Stimulated activated naive CD4-positive, alpha-beta T cell (primary cell): Measurements from ENCODE around the gene RALGAPA1.
"Not testable (repeated sequence)": the region's sequence is repeated elsewhere in the genome, so short reads cannot be mapped to it uniquely, and the experiment has no call there.

Experiments
- DNase-seq, 6 experiments: peaks; one replicate each; lab custom pipeline; 2025; lab: John Stamatoyannopoulos, UW

Gene RALGAPA1

DNA sequence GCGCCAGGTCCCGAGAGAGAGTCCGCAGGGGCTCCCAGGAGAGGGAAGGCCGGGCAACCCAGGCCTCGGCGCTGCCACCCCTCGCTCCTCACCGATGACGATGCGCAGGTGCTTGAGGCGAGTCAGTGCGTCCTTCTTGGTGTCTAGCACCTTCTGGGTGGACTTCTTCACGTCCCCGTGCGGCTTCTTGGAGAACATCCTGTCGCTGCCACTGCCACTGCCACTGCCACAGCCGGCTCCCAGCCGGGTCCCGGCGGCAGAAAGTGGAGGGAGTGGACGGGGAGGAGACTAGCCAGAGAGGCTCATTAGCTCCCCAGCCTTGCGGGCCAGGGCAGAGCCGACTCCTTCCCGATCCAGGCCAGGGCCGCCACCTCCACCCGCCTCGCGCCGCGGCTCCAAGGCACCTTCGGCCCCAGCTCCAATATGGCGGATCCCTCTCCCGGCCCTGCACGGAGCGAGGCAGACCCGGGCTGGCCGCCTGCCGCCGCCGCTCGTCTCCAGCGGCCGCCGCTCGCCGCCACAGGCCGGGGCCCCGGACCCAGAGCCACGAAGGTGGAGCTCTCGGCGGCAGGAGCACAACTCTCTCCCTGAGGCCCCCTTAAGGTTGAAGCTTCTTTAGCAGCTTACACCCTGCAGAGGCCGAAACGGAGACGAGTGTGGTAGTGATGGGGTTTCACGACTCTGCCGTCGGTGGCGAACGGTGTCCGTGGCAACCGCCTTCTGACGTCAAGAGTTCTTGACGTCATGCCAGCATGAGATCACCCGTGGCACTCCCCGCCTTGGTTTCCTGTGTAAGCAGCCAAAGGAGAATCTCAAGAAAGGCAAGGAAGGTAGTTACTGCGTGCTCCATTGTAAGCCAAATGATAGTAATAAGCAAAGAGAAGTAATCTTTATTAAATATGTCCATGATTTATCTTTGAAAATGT, at the start of gene RALGAPA1:
Gene RALGAPA1 (minus strand): TSS at position 658 of the 926 bp plus-strand sequence. CDS start 460 bp downstream, at position 198.
- peak; percentile 88 to 97 (median 94) for DNase-seq

DNA sequence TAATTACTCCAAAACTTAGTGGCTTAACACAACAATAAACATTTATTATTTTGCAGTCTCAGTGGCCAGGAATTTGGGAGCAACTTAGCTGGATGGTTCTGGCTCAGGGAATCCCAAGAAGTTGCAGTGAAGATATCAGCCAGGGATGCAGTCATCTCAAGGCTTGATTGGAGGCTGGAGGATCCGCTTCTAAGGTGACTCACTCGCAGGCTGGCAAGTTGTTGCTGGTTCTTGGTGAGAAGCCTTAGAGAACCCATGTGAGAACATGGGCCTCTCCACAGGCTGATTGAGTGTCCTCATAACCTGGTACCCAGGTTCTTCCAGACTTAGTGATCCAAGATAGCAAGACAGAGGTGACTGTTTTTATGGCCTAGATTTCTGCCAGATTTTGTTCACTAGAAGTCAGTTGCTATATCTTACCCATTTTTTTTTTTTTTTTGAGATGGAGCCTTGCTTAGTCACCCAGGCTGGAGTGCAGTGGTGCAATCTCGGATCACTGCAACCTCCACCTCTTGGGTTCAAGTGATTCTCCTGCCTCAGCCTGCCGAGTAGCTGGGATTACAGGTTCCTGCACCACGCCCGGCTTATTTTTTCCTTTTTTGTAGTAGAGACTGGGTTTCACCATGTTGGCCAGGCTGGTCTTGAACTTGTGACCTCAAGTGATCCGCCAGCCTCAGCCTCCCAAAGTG, 49.6 kb upstream of the RALGAPA1 start:
- DNase-seq = no peak

DNA sequence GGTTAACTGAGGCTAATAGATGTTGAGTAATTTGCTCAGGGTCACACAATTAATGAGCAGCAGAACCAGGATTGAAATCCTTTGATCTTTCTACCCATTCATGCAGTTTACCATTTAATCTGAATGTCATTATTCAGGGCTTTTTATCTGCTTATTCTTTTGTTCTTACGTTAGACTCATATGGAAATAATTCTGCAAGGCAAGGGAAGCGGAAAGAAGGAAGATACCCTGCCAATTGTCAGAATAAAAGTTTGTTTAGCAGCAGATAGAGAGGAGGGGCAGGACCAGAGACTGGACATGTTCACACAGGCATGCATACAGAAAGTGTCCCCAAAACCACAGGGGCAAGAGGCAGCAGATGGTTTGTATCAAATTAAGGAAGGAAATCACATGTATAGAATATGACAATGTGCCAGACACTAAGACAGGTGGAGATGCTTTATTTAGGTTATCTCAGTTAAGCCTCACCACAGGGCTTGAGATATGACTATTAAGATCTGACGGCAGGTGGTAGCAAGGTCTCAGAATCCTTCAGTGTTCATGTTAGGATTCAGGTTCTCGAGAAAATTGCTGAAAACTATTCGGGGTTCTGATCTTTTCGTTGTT, 46.9 kb upstream of the RALGAPA1 start:
- no peak for DNase-seq

DNA sequence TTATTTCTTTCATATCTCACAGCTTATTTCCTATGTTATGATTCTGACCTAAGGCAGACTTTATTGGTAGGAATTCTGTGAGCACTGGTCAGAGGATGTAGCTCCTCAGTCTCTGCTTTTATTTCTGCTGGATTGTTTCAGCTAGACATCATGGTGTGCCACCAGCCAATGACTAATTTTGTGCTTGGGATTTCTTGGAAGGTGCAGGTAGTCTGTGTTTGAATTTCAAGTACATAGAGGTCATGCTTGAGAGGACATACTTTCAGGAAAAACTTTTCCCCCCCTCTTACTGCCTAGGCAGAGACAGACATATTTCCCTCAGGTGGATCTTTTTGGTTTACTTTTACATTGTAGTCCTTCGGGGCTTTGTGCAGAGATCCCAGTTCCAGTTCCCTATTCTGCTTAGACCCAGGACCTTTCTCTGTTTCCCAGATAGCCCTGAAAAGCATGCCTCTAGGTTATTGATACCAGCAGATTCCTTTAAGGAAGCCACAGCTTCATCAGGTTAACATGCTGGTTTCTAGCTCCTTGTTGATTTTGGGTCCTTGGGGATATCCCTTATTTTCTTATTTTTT, 45.7 kb upstream of the RALGAPA1 start:
- no peak for DNase-seq

DNA sequence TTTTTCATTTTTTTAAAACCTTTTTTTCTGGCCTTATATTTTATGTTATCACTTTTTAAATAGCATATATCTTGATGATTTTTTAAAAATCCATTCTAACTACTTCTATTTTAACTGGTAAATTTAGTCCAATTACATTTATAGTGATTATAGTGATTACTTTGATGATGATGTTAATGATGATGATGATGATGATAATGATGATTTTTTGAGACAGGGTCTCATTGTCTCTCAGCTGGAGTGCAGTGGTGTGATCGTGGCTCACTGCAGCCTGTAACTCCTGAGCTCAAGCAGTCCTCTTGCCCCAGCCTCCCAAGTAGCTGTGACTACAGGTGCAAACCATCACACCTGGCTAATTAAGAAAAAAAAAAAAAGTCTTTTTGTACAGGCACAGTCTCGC, 44.1 kb upstream of the RALGAPA1 start:
- no peak for DNase-seq

DNA sequence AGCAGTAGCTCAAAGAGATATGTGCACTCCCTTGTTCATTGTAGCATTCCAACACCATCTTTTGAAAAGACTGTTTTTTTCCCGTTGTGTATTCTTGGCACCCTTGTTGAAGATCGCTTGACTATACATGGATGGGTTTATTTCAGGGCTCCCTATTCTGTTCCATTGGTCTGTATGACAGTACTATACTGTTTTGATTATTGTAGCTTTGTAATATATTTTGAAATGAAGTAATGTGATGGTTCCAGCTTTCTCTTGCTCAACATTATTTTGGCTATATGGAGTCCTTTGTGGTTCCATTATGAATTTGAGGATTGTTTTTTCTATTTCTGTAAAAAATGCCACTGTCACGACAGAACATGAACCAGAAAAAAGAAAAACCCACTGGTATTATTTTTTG, 42.7 kb upstream of the RALGAPA1 start:
- DNase-seq = no peak

DNA sequence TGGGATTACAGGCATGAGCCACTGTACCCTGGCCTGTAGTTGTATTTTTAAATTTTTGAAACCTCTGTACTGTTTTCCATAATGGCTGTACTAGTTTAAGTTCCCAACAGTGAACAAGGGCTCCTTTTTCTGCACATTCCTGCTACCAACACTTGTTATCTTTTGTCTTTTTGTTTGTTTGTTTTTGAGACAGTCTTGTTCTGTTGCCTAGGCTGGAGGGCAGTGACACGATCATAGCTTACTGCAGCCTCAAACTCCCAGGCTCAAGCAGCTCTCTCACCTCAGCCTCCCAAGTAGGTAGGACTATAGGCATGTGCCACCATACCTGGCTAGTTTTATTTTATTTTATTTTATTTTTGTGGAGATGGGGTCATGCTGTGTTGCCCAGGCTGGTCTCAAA, 40.0 kb upstream of the RALGAPA1 start:
- no peak for DNase-seq

DNA sequence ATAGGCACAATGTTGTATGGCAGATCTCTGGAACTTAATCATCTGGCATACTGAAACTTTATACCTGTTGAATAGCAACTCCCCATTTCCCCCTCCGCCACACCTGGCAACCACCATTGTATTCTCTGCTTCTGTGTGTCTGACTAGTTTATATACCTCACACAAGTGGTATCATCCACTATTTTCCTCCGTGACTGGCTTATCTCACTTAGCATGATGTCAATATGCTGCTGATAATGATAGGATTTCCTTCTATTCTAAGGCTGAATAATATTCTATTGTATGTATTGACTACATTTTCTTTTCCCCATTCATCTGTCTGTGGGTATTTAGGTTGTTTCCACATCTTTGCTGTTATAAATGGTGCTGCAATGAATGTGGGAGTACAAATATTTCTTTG, 38.5 kb upstream of the RALGAPA1 start:
- DNase-seq = no peak

DNA sequence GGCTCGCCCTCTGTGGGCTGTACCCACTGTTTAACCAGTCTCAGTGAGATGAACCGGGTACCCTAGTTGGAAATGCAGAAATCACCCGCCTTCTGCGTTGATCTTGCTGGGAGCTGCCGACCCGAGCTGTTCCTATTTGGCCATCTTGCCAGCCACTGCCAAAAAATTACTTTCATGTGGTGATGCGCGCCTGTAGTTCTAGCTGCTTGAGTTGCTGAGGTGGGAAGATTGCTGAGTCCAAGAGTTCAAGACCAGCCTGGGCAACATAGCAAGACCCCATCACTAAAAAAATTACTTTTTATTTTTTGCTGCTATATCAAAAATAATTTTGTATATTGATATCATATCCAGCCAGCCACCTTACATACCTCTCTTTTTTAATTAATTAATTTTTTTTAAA, 35.4 kb upstream of the RALGAPA1 start:
- DNase-seq = no peak

DNA sequence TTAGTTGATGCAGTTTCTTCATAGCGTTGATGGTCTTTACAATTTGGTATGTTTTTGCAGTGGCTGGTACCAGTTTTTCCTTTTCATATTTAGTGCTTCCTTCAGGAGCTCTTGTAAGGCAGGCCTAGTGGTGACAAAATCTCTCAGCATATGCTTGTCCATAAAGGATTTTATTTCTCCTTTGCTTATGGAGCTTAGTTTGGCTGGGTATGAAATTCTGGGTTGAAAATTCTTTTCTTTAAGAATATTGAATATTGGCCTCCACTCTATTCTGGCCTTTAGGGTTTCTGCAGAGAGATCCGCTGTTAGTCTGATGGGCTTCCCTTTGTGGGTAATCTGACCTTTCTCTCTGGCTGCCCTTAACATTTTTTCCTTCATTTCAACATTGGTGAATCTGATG, 33.1 kb upstream of the RALGAPA1 start:
- DNase-seq = not testable (repeated sequence)

DNA sequence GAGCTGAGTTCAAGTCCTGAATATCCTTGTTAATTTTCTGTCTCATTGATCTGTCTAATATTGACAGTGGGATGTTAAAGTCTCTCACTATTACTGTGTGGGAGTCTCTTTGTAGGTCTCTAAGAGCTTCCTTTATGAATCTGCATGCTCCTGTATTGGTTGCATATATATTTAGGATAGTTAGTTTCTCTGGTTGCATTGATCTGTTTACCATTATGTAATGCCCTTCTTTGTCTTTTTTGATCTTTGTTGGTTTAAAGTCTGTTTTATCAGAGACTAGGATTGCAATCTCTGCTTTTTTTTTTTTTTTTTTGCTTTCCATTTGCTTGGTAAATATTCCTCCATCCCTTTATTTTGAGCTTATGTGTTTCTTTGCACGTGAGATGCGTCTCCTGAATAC, 32.6 kb upstream of the RALGAPA1 start:
- DNase-seq = not testable (repeated sequence)

DNA sequence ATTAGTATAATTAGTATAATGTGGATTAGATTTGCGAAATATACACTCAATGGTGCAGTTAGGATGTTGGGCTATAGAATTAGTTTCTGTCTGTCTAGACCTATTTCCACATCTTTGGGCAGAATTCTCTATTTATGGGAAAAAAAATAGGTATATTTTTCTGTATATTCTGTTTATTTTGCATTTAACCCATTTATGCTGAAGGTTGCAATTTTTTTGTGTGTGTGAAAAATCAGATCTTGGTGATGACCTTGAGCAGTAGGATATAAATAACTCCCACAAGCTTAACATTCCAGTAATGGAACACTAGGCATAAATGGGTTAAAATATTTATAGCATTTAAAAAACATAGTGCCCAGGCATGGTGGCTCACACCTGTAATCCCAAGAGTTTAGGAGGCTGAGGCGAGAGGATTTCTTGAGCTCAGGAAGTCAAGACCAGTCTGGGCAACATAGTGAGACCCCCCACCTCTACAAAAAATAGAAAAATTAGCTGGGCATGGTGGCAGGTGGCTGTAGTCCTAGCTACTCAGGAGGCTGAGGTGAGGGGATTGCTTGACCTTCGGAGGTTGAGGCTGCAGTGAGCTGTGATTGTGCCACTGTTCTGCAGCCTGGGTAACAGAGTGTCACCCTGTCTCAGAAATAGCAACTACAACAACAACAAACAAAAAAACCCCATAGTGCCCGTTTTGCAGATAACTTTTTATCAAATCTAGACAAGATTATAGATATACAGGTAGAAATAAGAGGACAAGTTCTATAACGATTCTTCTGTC, 26.3 kb upstream of the RALGAPA1 start:
- DNase-seq = no peak

DNA sequence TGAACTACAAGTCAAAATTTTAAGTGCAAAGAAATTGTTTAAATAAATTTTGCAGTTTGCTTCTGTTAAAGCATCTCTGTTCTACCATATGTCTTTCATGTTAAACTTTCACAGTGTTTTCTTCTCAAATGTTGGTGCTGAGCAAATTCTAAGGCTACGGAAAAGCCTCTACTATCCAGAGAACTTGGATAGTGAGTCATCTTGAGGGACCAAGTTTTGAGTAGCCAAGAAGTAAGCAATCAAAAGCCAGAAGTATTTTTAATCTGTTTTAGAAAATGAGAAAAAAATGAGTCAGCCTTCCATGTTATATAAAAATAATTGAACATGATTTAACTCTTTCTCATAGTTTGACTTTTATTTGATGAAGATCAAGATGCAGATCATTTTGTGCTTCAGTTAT, 20.4 kb upstream of the RALGAPA1 start:
- no peak for DNase-seq

DNA sequence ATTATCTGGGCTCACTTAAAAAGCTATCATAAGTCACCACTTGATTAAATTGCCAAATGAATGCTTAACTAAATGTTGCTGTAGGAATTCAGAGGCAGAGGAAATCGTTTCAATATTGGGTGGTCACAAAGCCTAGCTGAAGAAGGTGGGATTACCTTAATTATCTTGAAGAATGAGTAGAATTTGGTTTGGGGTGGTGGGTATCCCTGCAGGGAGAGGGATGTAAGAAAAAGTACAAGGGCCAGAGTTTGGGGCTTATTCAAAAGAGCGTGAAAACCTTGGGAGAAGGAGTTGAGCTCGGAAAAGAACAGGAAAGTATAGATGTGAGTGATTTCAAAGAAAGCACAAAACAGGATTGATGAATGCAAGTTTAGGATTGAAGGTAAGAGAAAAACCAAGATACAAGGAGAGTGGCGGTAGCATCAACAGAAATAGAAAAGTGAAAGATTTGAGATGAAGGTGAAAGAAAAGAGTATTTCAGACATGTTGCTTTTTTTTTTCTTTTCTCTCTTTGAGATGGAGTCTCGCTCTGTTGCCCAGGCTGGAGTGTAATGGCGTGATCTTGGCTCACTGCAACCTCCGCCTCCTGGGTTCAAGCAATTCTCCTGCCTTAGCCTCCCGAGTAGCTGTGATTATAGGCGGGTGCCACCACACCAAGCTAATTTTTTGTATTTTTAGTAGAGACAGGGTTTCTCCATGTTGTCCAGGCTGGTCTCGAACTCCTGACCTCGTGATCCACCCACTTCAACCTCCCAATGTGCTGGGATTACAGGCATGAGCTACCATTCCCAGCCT, 18.8 kb upstream of the RALGAPA1 start:
- no peak for DNase-seq

DNA sequence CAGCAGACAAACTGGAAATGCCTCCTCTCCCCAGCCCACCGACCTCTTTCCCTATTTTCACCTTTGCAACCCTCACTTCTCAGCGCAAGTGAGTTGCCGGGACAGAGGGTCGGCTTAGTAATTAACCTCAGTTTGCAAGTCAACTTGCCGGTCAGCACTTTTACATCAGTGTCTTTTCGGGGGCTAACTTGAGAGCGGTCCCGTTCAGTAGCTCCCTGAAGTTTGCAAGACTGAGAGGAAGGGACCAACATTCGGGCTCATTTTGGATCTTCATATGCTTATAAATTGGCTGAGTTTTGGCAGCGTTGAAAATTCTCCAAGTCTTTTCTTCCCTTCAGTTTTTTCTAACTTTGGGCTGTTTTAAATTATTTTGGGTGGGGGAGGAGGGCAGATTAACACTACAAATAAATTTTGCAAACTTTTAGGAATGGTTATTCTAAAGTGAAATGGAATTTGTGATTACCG, 17.9 kb upstream of the RALGAPA1 start:
- DNase-seq = no peak

DNA sequence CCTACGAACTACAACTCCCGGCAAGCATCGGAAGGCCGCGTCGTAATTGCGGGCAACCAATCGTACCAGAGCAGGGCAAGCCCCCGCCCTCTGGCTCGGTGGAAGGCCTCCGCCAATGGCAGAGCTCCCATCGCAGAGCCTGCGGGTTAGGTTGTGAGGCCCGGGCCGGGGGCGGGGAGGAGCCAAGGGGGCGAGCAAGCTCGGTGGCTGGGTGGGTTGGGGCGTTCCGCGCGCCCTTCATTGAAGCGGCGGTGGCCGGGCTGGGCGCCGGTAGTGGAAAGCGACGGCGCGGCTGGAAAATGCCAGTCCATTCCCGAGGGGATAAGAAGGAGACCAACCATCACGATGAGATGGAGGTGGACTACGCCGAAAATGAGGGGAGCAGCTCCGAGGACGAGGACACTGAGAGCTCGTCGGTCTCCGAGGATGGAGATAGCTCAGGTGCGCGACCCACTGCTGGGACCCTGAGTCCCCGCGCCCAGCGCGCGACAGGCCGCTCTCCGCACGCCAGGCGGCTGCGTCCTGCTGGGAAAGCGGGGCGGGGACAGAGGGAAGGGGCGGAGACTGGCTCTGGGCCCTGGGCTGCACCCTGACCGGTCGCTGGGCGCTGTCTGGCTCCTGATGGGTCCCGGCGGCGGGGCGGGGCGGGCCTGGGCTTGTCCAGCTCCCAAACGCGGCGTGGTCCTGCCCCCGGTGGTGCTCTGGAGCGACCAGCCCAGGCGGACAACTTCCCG, 17.3 kb upstream of the RALGAPA1 start, which contains the start of gene BRMS1L:
Gene BRMS1L (plus strand): TSS at position 121 of the 734 bp plus-strand sequence. CDS start 179 bp downstream, at position 300.
- peak; percentile 93 to 97 (median 94) for DNase-seq

DNA sequence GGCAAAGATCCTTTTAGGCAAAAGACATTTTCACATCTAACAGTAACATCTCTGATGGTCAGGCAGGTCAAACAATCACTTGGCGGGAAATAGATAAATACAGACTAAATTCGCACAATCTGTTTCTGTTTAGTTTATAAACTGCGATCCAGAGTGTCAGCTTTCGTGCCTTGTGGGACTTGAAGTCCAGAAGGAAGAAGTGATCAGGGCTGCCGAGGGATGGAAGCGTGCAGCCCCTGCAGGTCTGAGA, 16.8 kb upstream of the RALGAPA1 start:
- DNase-seq = no peak

DNA sequence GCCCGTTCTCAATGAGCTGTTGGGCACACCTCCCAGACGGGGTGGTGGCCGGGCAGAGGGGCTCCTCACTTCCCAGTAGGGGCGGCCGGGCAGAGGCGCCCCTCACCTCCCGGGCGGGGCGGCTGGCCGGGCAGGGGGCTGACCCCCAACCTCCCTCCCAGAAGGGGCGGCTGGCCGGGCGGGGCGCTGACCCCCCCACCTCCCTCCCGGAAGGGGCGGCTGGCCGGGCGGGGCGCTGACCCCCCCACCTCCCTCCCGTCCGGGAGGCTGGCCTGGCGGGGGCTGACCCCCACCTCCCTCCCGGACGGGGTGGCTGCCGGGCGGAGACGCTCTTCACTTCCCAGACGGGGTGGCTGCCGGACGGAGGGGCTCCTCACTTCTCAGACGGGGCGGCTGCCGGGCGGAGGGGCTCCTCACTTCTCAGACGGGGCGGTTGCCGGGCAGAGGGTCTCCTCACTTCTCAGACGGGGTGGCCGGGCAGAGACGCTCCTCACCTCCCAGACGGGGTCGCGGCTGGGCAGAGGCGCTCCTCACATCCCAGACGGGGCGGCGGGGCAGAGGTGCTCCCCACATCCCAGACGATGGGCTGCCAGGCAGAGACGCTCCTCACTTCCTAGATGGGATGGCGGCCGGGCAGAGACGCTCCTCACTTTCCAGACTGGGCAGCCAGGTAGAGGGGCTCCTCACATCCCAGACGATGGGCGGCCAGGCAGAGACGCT, 15.5 kb upstream of the RALGAPA1 start:
- not testable (repeated sequence) for DNase-seq

DNA sequence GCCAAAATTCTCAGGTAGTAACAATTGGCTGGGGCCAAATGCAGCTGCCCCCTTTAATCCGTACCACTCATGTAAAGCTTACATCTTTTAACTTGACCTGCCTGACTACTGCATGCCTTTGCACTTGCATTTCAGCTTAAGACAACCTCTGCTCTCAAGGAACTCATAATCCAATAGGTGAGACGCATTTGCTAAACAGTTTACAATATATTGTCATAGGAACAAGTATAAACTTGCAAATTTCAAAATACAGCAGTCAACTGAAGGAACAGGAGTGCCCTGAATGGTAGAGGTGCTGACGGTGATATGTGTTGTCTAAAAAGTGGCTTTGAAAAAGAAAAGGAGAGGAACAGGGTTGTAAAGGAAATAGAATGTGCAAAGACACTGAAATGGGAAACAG, 13.4 kb upstream of the RALGAPA1 start:
- no peak for DNase-seq
